HFF-Myc (cell line): ENCODE measurements around the gene RNF144A.

Experiments
- DNase-seq: peaks from one replicate; pipeline ENCODE4 v3.0.0-alpha.2; 2011; ENCODE audit warnings: low read depth; ENCODE audit errors: extremely low read depth
- H3K4me3 ChIP-seq: replicated peaks from 2 replicates; pipeline ENCODE4 v1.5.1; 2011; ENCODE audit warnings: low read depth, mild to moderate bottlenecking, control low read depth, low read length
- TF ChIP-seq, protein P1 (sequence below): IDR thresholded peaks from 2 replicates; pipeline ENCODE4 v1.5.1; 2012; ENCODE audit warnings: mild to moderate bottlenecking, low read depth, low read length, control low read depth; ENCODE audit errors: missing control alignments

Gene RNF144A

DNA sequence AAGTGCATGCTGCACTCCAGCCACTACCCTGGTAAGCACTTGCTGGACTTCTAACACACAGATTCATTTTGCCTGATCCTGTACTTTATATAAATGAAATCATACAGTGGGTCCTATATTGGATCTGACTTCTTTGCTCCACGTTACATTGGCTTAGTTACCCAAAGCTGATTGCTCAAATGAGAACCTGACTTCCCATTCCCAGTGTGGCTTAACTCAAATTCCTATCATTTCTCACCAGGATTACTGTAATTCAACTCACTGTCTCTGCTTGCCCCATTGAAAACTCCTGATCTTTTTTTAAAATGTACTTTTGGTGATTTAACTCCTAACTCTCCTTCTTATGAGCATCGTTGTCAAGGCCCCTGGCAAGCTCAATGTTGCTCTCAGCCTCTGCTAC is 38.2 kb upstream of the RNF144A start:
- no peak overlapping the region for H3K4me3 ChIP-seq
- TF ChIP-seq, protein P1, sequence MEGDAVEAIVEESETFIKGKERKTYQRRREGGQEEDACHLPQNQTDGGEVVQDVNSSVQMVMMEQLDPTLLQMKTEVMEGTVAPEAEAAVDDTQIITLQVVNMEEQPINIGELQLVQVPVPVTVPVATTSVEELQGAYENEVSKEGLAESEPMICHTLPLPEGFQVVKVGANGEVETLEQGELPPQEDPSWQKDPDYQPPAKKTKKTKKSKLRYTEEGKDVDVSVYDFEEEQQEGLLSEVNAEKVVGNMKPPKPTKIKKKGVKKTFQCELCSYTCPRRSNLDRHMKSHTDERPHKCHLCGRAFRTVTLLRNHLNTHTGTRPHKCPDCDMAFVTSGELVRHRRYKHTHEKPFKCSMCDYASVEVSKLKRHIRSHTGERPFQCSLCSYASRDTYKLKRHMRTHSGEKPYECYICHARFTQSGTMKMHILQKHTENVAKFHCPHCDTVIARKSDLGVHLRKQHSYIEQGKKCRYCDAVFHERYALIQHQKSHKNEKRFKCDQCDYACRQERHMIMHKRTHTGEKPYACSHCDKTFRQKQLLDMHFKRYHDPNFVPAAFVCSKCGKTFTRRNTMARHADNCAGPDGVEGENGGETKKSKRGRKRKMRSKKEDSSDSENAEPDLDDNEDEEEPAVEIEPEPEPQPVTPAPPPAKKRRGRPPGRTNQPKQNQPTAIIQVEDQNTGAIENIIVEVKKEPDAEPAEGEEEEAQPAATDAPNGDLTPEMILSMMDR = no peak
- no peak for DNase-seq

DNA sequence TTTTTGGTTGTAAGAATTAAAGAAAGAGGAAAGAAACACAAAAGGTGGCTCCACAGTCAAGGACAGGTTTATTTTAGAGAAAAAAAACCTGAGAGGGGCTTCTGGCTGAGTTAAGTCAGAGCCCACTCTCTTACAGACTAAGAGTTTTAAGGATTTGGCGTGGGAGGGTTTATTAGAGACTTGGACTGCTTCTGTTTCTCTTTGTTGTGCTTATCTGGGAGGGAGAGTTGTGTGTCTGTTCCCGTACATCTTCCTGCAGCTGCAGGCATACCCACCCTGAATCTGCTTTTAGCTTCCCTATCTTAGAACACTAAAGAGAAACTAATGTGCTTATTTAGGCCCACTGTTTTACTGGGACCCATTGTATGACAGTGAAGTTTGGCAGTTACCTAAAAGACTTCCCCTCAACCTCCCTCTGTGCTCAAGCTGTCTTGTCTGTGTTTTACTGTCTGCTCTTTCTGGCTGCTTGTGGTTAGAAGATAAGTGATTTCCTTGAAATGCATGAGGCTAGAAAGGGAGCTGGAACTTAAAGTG is 36.9 kb upstream of the RNF144A start:
- TF ChIP-seq, protein P1 = no peak
- no peak overlapping the region for H3K4me3 ChIP-seq
- no peak for DNase-seq

DNA sequence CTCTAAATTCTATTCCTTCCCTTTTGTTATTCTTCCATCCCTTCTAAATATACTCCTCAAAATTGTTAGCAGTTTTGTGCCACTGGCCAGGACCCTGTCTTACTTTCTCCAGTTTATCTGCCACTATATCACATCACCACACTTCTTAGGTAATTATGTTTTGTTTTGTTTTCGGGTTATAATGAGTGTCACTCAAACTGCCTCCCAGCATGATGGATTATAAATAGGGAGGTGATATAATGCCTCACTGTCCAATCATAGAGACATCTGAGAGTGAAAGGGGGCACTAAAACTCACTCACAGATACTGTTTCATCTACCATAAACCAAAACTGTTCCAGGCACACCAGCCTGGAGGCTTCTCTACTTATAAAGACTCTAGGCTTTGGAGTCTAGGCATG is 36.2 kb upstream of the RNF144A start:
- TF ChIP-seq, protein P1 = no peak
- DNase-seq = no peak

DNA sequence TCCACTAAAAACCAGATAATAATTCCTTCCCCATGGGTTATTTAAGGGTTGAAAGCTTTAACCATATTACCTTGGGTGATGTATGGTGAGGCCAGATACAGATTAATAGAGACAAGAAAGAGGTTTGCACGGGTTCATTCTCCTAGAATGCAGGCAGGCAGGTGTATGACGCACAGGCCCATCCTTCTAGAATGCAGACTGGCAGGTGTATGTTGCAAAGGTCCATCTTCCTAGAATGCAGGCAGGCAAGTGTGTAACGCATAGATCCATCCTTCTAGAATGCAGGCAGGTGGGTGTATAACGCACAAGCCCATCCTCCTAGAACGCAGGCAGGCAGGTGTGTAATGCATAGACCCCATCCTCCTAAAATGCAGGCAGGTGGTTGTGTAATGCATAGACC is 35.7 kb upstream of the RNF144A start:
- TF ChIP-seq, protein P1 = no peak
- DNase-seq = no peak
- H3K4me3 ChIP-seq = no peak overlapping the region

More for the DNA sequence above, 36.2 kb upstream of the RNF144A start:
- no peak overlapping the region for H3K4me3 ChIP-seq

DNA sequence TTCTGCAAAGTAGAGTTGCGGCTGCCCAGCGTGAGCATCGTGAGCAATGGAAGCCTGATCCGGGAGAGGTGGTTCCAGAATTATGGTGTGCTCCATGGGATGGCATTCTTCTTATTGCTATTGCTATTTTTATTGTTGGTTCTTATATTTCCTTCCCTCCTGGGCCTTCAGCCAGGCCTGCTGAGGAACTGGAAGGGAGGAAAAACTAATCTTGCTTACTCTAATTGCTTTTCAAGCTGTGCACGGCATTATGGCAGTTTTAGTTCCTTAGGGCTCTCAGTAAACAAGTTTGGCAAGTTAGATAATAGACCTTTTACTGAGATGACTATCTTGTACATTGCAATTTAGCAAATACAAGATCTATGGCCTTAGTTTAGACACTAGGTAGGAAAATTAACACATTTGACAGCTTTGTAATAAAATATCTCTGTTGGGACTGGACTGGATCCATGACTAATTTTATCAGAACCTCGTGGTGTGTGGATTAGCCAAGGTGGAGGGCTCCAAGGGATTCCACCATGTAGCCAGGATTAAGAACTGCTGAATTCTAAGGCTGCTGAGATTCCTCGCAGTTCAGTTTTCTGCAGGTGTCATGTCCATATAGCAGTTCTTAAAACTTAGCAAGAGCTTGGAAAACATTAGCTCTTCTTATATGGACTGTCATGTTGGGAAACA is 33.6 kb upstream of the RNF144A start:
- H3K4me3 ChIP-seq = no peak overlapping the region
- DNase-seq = no peak

DNA sequence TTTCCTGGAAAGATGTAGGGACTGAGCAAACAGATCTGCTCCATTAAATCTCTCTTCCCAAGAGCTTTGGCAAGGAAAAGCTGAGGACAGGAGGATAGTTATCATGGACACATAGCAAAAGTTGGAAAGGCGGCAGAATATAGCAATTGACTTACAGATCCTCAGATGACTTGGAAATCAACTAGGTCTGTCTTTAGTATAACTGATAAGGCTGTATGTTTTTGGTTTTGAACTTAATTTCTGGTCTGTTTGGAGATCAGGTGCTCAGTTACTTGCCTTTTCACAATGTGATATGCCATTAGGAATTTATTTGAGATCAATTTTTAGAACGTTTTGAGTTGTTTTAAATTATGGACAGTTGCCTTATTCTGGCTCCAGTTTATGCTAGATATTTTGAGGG is 31.7 kb upstream of the RNF144A start:
- H3K4me3 ChIP-seq = no peak overlapping the region
- TF ChIP-seq, protein P1 = no peak
- no peak for DNase-seq

More for the DNA sequence above, 33.6 kb upstream of the RNF144A start:
- TF ChIP-seq, protein P1 = no peak
